GM12892 (cell line): ENCODE measurements around the gene CHST6.
"Not testable (repeated sequence)": the region's sequence is repeated elsewhere in the genome, so short reads cannot be mapped to it uniquely, and the experiment has no call there.

Source experiments
- POLR2A ChIP-seq: IDR thresholded peaks from 2 replicates; pipeline ENCODE4 v1.6.1; 2011; ENCODE audit warnings: low read depth, low read length, control low read depth
- POLR2AphosphoS5 ChIP-seq: IDR thresholded peaks from 2 replicates; pipeline ENCODE4 v1.6.1; 2011; ENCODE audit warnings: low read depth, low read length, control low read depth

- not testable (repeated sequence) for TF ChIP-seq POLR2A, POLR2AphosphoS5
These were observed 47.2 kb upstream of the CHST6 start for GRCh38 chr16:75542462-75542861.
